OCI-LY3 (cell line): ENCODE results near the gene MEPCE.

Experiments
- CTCF ChIP-seq: fragments of 200-600, 300-600 bp; sonication (generic); IDR thresholded peaks from 2 replicates; pipeline ENCODE4 v1.5.1; 2014; ENCODE audit warnings: antibody characterized with exemption, low read length, low read depth
- EZH2phosphoT487 ChIP-seq: fragments of 200-600 bp; shearing (Covaris generic); IDR thresholded peaks from 2 replicates; pipeline ENCODE4 v1.6.1; 2018; ENCODE audit warnings: antibody characterized with exemption, mixed run types, low read depth

GRCh38 chr7:100432621-100433275, 3.1 kb downstream of the MEPCE start:
- TF ChIP-seq CTCF = no peak
- TF ChIP-seq EZH2phosphoT487 = no peak
